ENCODE results near the gene BOC. TPM values are rescaled to one million over a fixed set of nuclear protein-coding genes. Genes with fewer than 3 reads are reported as not detected.

The BOC gene
- total and polyA plus RNA-seq, 2 of the 8 experiments (the other 6 are each of a cell fraction or from before 2014, with no cell fraction given), result 6.9 to 9.3 TPM

DNA sequence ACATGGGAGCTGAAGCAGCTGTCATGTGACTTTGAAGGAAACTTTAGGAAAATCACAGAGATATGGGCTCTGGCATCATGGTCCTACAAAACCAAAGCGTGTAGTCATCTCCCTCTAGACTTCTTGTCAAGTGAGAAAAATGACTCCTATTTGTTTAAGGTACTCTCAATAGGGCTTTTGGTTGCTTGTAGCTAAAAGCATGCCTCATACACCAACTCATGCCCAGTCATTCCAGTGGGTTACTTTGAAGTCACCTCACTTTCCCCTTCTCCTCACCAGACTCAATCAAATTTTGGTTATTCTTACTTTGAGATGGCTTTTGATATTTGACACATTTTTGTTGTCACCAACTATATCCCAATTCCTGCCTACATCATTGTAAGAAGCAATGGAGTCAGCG, 81.6 kb downstream of the BOC start:
- H3K14ac ChIP-seq (ENCODE audit: insufficient read length), result no peak overlapping the region
- TF ChIP-seq SUZ12 (IDR thresholded peaks at IDR 0.05; ENCODE audit: low read length) (no peak), KDM4A (IDR thresholded peaks at IDR 0.05; ENCODE audit: low read depth, low read length, severe bottlenecking) (no peak), CTBP2 (IDR thresholded peaks at IDR 0.05; ENCODE audit: borderline replicate concordance, insufficient read depth, insufficient read length, low read length) (no peak), SIN3A (conservative IDR thresholded peaks at IDR 0.05 in 1 of 2, IDR thresholded peaks at IDR 0.05 in 1 of 2; ENCODE audit: low read depth in 1 of 2, low read length in 2 of 2) (no peak), BRCA1 (IDR thresholded peaks at IDR 0.05; ENCODE audit: low read depth, low read length) (no peak), MAFK (IDR thresholded peaks at IDR 0.05; ENCODE audit: low read depth, low read length) (no peak), SAP30 (IDR thresholded peaks at IDR 0.05; ENCODE audit: insufficient read depth, insufficient replicate concordance, low read length) (no peak), YY1 (IDR thresholded peaks at IDR 0.05; ENCODE audit: low read depth, low read length) (no peak), FOSL1 (IDR thresholded peaks at IDR 0.05; ENCODE audit: insufficient read depth, low read depth, low read length) (no peak), SP1 (IDR thresholded peaks at IDR 0.05; ENCODE audit: low read depth, low read length) (no peak), CBX8 (IDR thresholded peaks at IDR 0.05; ENCODE audit: borderline replicate concordance, low read depth, low read length) (no peak)
- TF ChIP-seq, protein P1, sequence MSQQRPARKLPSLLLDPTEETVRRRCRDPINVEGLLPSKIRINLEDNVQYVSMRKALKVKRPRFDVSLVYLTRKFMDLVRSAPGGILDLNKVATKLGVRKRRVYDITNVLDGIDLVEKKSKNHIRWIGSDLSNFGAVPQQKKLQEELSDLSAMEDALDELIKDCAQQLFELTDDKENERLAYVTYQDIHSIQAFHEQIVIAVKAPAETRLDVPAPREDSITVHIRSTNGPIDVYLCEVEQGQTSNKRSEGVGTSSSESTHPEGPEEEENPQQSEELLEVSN (IDR thresholded peaks at IDR 0.05), result no peak

More for the DNA sequence above, 81.6 kb downstream of the BOC start:
- Histone ChIP-seq H3K4me3 (ENCODE audit: extremely low read depth in 1 of 4, insufficient read depth in 2 of 4, low read depth in 3 of 4, low read length in 4 of 4) (no peak overlapping the region), H4K5ac (ENCODE audit: insufficient read length, low read depth, low read length) (no peak overlapping the region), H3K18ac (ENCODE audit: extremely low read depth, low read length) (no peak overlapping the region), H2AK5ac (ENCODE audit: low read depth, low read length) (no peak overlapping the region), H3K9me3 (ENCODE audit: insufficient read depth in 2 of 2, low read depth in 1 of 2, low read length in 1 of 2) (no peaks in the 10 kb centered on the region), H2BK120ac (replicated peaks; ENCODE audit: low read depth, low read length) (no peak overlapping the region), H2BK12ac (ENCODE audit: low read depth, low read length) (no peak overlapping the region), H3K27ac (ENCODE audit: low read depth, low read length) (no peak overlapping the region), H2BK15ac (ENCODE audit: low read length) (no peak overlapping the region), H3K36me3 (ENCODE audit: control insufficient read depth in 2 of 4, insufficient read depth in 4 of 4, low read length in 3 of 4) (no peaks in the 10 kb centered on the region), H3K4me2 (ENCODE audit: insufficient read depth in 1 of 2, low read depth in 2 of 2, low read length in 2 of 2) (no peak overlapping the region), H3K27me3 (replicated peaks in 1 of 4; ENCODE audit: control insufficient read depth in 3 of 4, extremely low read depth in 1 of 4, insufficient read depth in 3 of 4, low read length in 3 of 4) (no peaks in the 10 kb centered on the region), H3K23ac (ENCODE audit: insufficient read length) (no peak overlapping the region), H4K20me1 (replicated peaks in 1 of 2; ENCODE audit: control insufficient read depth in 1 of 2, insufficient read depth in 2 of 2, low read length in 2 of 2) (no peaks in the 10 kb centered on the region), H4K91ac (replicated peaks; ENCODE audit: insufficient read length, low read length) (no peak overlapping the region), H2BK20ac (ENCODE audit: low read length) (no peak overlapping the region), H3K79me2 (ENCODE audit: control insufficient read depth in 1 of 2, insufficient read depth in 2 of 2, low read length in 2 of 2) (no peaks in the 10 kb centered on the region), H3K56ac (replicated peaks; ENCODE audit: insufficient read length, low read depth, low read length) (no peak overlapping the region), H2BK5ac (ENCODE audit: low read depth, low read length) (no peak overlapping the region), H3K79me1 (ENCODE audit: low read depth, low read length) (no peaks in the 10 kb centered on the region), H3K4ac (replicated peaks; ENCODE audit: insufficient read length, low read depth, low read length) (no peak overlapping the region), H2AFZ (ENCODE audit: low read length) (no peak overlapping the region), H3K23me2 (ENCODE audit: low read depth, low read length) (no peaks in the 10 kb centered on the region), H3K4me1 (replicated peaks in 1 of 4; ENCODE audit: control insufficient read depth in 3 of 4, insufficient read depth in 4 of 4, low read length in 3 of 4) (peaks cover 0 to 2% (median 2%) of the 10 kb centered on the region in 4 experiments; a peak in 4 of 7 replicates), H4K8ac (ENCODE audit: extremely low read depth, insufficient read depth, low read length) (no peak overlapping the region), H3K9ac (replicated peaks in 1 of 4; ENCODE audit: extremely low read depth in 1 of 4, low read depth in 3 of 4, low read length in 3 of 4) (no peak overlapping the region)
- FAIRE-seq (no peak), DNase-seq (ENCODE audit: low read depth in 1 of 2, low spot score in 2 of 2) (no peak)
- WGBS, 2 experiments (ENCODE audit: extremely low coverage in 1 of 2, insufficient coverage in 1 of 2, insufficient read length in 1 of 2, insufficient replicate concordance in 2 of 2, low coverage in 1 of 2, low lambda C conversion rate in 2 of 2, missing lambda C conversion rate in 1 of 2), result 100% methylated on average over 2 of the region's 2 CpGs; no CpG with 5 or more reads in 1 of the 2 experiments
- ChIA-PET CTCF (ENCODE audit: partially characterized antibody) (interaction anchor here (0.7 to 5.3 kb wide), 6 partner anchors 11 to 256 kb away, joined by 3 to 17 read pairs (median 4); no protein-coding TSS in a partner anchor), POLR2A (ENCODE audit: partially characterized antibody) (no interaction called here)
